BE2C (cell line): ENCODE results near the gene AP1M2.

ENCODE experiments used
- DNase-seq: peaks from one replicate; pipeline ENCODE4 v3.0.0-alpha.2; 2020
- H3K27me3 ChIP-seq: fragments of 250-450 bp; sonication (Bioruptor Pico); 2 replicates; pipeline ENCODE4 v1.5.1; 2020; ENCODE audit warnings: mild to moderate bottlenecking
- H3K36me3 ChIP-seq: fragments of 250-450 bp; sonication (Bioruptor Pico); 2 replicates; pipeline ENCODE4 v1.5.1; 2020; ENCODE audit warnings: mild to moderate bottlenecking
- H3K4me1 ChIP-seq: fragments of 250-450 bp; sonication (Bioruptor Pico); 2 replicates; pipeline ENCODE4 v1.5.1; 2020
- H3K4me3 ChIP-seq: 2 replicates; pipeline ENCODE4 v1.5.1; 2011; ENCODE audit warnings: low read depth, low read length
- H3K9me3 ChIP-seq: fragments of 250-450 bp; sonication (Bioruptor Pico); 2 replicates; pipeline ENCODE4 v1.5.1; 2020
- CTCF ChIP-seq: IDR thresholded peaks from 2 replicates; pipeline ENCODE4 v1.5.1; 2012; ENCODE audit warnings: mild to moderate bottlenecking, low read depth, low read length

AP1M2 gene

GRCh38 chr19:10615429-10616023 lies 28.4 kb upstream of the AP1M2 start:
- Histone ChIP-seq H3K4me1 (no peaks in the 10 kb centered on the region), H3K4me3 (no peak overlapping the region), H3K9me3 (no peaks in the 10 kb centered on the region), H3K36me3 (no peaks in the 10 kb centered on the region), H3K27me3 (no peaks in the 10 kb centered on the region)
- no peak for TF ChIP-seq CTCF
- DNase-seq = no peak

GRCh38 chr19:10612499-10613119 lies 25.5 kb upstream of the AP1M2 start:
- H3K36me3 ChIP-seq = no peaks in the 10 kb centered on the region
- no peaks in the 10 kb centered on the region for H3K9me3 ChIP-seq
- H3K27me3 ChIP-seq = no peaks in the 10 kb centered on the region
- H3K4me3 ChIP-seq = no peak overlapping the region
- TF ChIP-seq CTCF = no peak
- no peaks in the 10 kb centered on the region for H3K4me1 ChIP-seq
- no peak for DNase-seq

GRCh38 chr19:10611907-10612306 lies 24.8 kb upstream of the AP1M2 start:
- no peaks in the 10 kb centered on the region for H3K9me3 ChIP-seq
- H3K27me3 ChIP-seq = no peaks in the 10 kb centered on the region
- no peak for DNase-seq
- H3K36me3 ChIP-seq = no peaks in the 10 kb centered on the region
- H3K4me1 ChIP-seq = no peaks in the 10 kb centered on the region
- no peak for TF ChIP-seq CTCF
- H3K4me3 ChIP-seq = no peak overlapping the region

- peaks cover 10% of the 10 kb centered on the region for H3K27me3 ChIP-seq
- no peak overlapping the region for H3K4me3 ChIP-seq
- H3K36me3 ChIP-seq = no peaks in the 10 kb centered on the region
- TF ChIP-seq CTCF = no peak
- no peaks in the 10 kb centered on the region for H3K9me3 ChIP-seq
- DNase-seq = no peak
- H3K4me1 ChIP-seq = peaks cover 5% of the 10 kb centered on the region
These were observed 17.4 kb upstream of the AP1M2 start for GRCh38 chr19:10604460-10604980.

GRCh38 chr19:10603873-10604459 lies 16.9 kb upstream of the AP1M2 start:
- Histone ChIP-seq H3K27me3 (peaks cover 15% of the 10 kb centered on the region), H3K4me3 (no peak overlapping the region), H3K36me3 (no peaks in the 10 kb centered on the region), H3K4me1 (peaks cover 5% of the 10 kb centered on the region), H3K9me3 (no peaks in the 10 kb centered on the region)
- no peak for DNase-seq
- TF ChIP-seq CTCF = no peak
